Lung (tissue), 12 donors: Measurements from ENCODE around the gene ZNF783. TPM values are rescaled to one million over a fixed set of nuclear protein-coding genes. Genes with fewer than 3 reads are reported as not detected.

Experiments
- ATAC-seq: fragments of 200-7000 bp; cut with Tn5 transposase; one replicate; pipeline ENCODE4 v1.9.1; 2020; ENCODE audit warnings: moderate number of reproducible peaks; ENCODE audit not compliant: insufficient read depth, low FRiP score
- DNase-seq, 3 donors: peaks; one replicate each; pipeline ENCODE4 v3.0.0-alpha.2; 2013 to 2017
- H3K27ac ChIP-seq, 2 donors: one replicate each; pipeline ENCODE4 v1.5.1; 2013; ENCODE audit warnings: mild to moderate bottlenecking in 2 of 2, moderate library complexity in 2 of 2, control low read depth in 1 of 2, inconsistent platforms in 1 of 2, low read depth in 1 of 2, low read length in 1 of 2
- H3K27me3 ChIP-seq, 3 donors: one replicate each; pipeline ENCODE4 v1.5.1; 2013; ENCODE audit warnings: low read length in 2 of 3; ENCODE audit not compliant: control insufficient read depth in 3 of 3, insufficient read depth in 3 of 3
- H3K36me3 ChIP-seq, 4 donors: one replicate each; pipeline ENCODE4 v1.5.1; 2013; ENCODE audit warnings: low read length in 4 of 4, mild to moderate bottlenecking in 1 of 4, moderate library complexity in 1 of 4; ENCODE audit not compliant: control insufficient read depth in 4 of 4, insufficient read depth in 4 of 4
- H3K4me1 ChIP-seq, 5 donors: one replicate each; pipeline ENCODE4 v1.5.1; 2013; ENCODE audit warnings: low read length in 5 of 5, mild to moderate bottlenecking in 2 of 5, moderate library complexity in 1 of 5; ENCODE audit not compliant: control insufficient read depth in 5 of 5, insufficient read depth in 5 of 5
- H3K4me3 ChIP-seq: one replicate; pipeline ENCODE4 v1.5.1; 2013; ENCODE audit warnings: mild to moderate bottlenecking, control low read depth, moderate library complexity
- H3K9ac ChIP-seq, 2 donors: one replicate each; pipeline ENCODE4 v1.5.1; 2013; ENCODE audit warnings: low read length in 2 of 2, control low read depth in 1 of 2; ENCODE audit not compliant: insufficient read depth in 1 of 2
- H3K9me3 ChIP-seq, 4 donors: one replicate each; pipeline ENCODE4 v1.5.1; 2013; ENCODE audit warnings: low read length in 3 of 4, mild to moderate bottlenecking in 1 of 4, moderate library complexity in 1 of 4; ENCODE audit not compliant: control insufficient read depth in 4 of 4, insufficient read depth in 3 of 4
- WGBS, 2 donors: extraction: QIAGEN DNeasy Blood & Tissue Kit; methylation state at CpG; one replicate each; pipeline ENCODE4 v1.1.7; 2013; 5-methylcytosine and 5-hydroxymethylcytosine counted together
- polyA plus RNA-seq, 2 donors: library from polyadenylated mRNA; stranded (reverse); fragments of 200-250 nt; gene quantifications; one replicate each; pipeline ENCODE4 v1.2.1, GENCODE V29; 2013
- total RNA-seq, 2 donors: library from RNA; depleted of rRNA in 1 of 2; stranded (reverse); fragments of >200 nt in 1 of 2; gene quantifications; one replicate each; pipeline ENCODE4 v1.2.1, GENCODE V29; 2014 to 2021
- TF ChIP-seq, protein P1 (sequence below): IDR thresholded peaks from 2 replicates; pipeline ENCODE4 v1.5.1; 2012; ENCODE audit warnings: mild to moderate bottlenecking; ENCODE audit errors: control extremely low read depth, extremely low read depth
- donor health status: control.
- donor health status: control.
- donor health status: Bipolar disorder and iron deficiency.
- donor health status: healthy.
- donor health status: DM: yes; HTN: yes; CAD: no.

The ZNF783 gene
- total and polyA plus RNA-seq, 4 donors = 6.2 to 16.3 (median 7.7) TPM

- TF ChIP-seq, protein P1, sequence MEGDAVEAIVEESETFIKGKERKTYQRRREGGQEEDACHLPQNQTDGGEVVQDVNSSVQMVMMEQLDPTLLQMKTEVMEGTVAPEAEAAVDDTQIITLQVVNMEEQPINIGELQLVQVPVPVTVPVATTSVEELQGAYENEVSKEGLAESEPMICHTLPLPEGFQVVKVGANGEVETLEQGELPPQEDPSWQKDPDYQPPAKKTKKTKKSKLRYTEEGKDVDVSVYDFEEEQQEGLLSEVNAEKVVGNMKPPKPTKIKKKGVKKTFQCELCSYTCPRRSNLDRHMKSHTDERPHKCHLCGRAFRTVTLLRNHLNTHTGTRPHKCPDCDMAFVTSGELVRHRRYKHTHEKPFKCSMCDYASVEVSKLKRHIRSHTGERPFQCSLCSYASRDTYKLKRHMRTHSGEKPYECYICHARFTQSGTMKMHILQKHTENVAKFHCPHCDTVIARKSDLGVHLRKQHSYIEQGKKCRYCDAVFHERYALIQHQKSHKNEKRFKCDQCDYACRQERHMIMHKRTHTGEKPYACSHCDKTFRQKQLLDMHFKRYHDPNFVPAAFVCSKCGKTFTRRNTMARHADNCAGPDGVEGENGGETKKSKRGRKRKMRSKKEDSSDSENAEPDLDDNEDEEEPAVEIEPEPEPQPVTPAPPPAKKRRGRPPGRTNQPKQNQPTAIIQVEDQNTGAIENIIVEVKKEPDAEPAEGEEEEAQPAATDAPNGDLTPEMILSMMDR = no peak
- H3K27ac ChIP-seq = no peak overlapping the region
- peaks cover 0 to 11% (median 4%) of the 10 kb centered on the region in 4 donors for H3K36me3 ChIP-seq
- 76 to 91% methylated on average over 5 of the region's 5 CpGs for WGBS, 2 donors
- ATAC-seq (no peak), DNase-seq (no peak)
- H3K27me3 ChIP-seq = no peaks in the 10 kb centered on the region
- no peaks in the 10 kb centered on the region for H3K4me1 ChIP-seq
- H3K9me3 ChIP-seq = peaks cover 0 to 5% (median 0%) of the 10 kb centered on the region in 4 donors
- H3K4me3 ChIP-seq = no peak overlapping the region
- H3K9ac ChIP-seq = no peak overlapping the region
Measured at GRCh38 chr7:149297034-149297755, 35.2 kb downstream of the ZNF783 start.

DNA sequence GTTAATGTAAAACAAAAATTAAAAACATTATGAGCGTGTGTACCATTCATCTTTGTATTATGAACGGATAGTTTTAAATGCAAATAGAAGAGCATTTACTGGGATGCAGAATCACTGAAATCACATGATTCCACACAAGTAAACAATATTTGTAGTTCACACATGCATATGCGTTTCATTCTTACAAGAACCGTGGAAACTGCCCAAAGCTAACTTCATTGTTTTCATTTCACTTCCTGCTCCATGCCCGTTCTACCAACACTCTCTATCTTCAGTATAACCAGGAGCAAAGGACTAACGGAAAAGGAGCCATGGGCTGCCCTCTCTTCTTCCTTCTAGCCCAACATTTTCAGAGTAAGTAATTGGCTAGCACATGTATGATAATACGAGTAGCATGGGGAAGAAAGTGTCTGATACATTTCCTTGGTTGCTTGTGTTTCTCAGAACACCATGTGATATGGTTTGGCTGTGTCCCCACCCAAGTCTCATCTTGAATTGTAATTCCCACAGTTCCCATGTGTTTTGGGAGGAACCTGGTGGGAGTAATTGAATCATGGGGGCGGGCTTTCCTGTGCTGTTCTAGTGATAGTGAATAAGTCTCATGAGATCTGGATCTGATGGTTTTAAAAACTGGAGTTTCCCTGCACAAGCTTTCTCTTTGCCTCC is 38.8 kb downstream of the ZNF783 start:
- DNase-seq (no peak), ATAC-seq (no peak)
- WGBS, 2 donors = 69 to 80% methylated on average over 8 of the region's 8 CpGs
- no peak overlapping the region for H3K9ac ChIP-seq
- no peaks in the 10 kb centered on the region for H3K27me3 ChIP-seq
- H3K27ac ChIP-seq = no peak overlapping the region
- no peak overlapping the region for H3K4me3 ChIP-seq
- H3K36me3 ChIP-seq = peaks cover 0 to 2% (median 0%) of the 10 kb centered on the region in 4 donors
- no peaks in the 10 kb centered on the region for H3K4me1 ChIP-seq
- TF ChIP-seq, protein P1 = no peak
- peaks cover 0 to 5% (median 0%) of the 10 kb centered on the region in 4 donors for H3K9me3 ChIP-seq

DNA sequence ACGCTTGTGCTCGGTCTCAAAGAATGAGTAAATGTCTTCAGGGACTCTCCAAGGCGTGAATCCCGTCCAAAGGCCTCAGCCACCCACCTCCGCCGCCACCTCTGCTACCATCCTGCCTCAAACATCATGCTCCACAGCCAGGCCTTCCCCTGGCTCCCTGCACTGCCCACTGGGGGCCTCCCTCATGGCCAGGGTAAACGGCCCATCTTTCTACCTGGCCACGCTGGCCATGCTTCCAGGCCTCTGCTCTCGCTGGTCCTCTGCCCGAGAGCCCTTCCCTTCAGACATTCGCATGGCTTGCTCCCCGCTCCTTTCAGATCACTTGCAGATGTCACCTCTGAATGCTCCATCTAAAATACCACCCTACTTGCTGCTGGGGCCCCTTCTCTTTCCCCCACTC is 40.2 kb downstream of the ZNF783 start:
- ATAC-seq (no peak), DNase-seq (no peak)
- Histone ChIP-seq H3K9ac (no peak overlapping the region), H3K4me1 (no peaks in the 10 kb centered on the region), H3K27ac (no peak overlapping the region), H3K27me3 (no peaks in the 10 kb centered on the region), H3K9me3 (peaks cover 0 to 5% (median 0%) of the 10 kb centered on the region in 4 donors), H3K4me3 (no peak overlapping the region), H3K36me3 (no peaks in the 10 kb centered on the region)
- TF ChIP-seq, protein P1 = no peak
- WGBS, 2 donors = 89 to 97% methylated on average over 12 of the region's 12 CpGs
